Naive thymus-derived CD4-positive, alpha-beta T cell (primary cell): Measurements from ENCODE around the gene SHISA7. TPM values are rescaled to one million over a fixed set of nuclear protein-coding genes. Genes with fewer than 3 reads are reported as not detected.
A peak's percentile ranks its signal among the peaks of the same experiment; 100 is the strongest.

ENCODE experiments used
- ATAC-seq: fragments of 150-1000 bp; cut with Tn5 transposase; 2 replicates; pipeline ENCODE4 v1.10.0; 2021; ENCODE audit warnings: mild to moderate bottlenecking, moderate library complexity
- CTCF ChIA-PET: fragments of 350-600 bp; sonication (Branson Sonifier 250); formaldehyde crosslinking; loops from one replicate; lab custom pipeline; 2021; ENCODE audit warnings: antibody characterized with exemption; lab: Charles Lee
- POLR2A ChIA-PET: fragments of 350-600 bp; sonication (Branson Sonifier 250); formaldehyde crosslinking; loops from one replicate; lab custom pipeline; 2021; ENCODE audit warnings: antibody characterized with exemption, inconsistent platforms; lab: Charles Lee
- DNase-seq, 9 donors: peaks; one replicate each; pipeline versions ENCODE4 v3.0.0 to v3.0.0-alpha.2; 2020 to 2022; ENCODE audit warnings: mixed read lengths in 1 of 9
- H3K27ac ChIP-seq: one replicate; pipeline ENCODE4 v1.7.0; 2013; ENCODE audit warnings: mild to moderate bottlenecking, low read depth, low read length, moderate library complexity
- H3K27me3 ChIP-seq, 2 donors: one replicate each; pipeline ENCODE4 v1.7.0; 2013; ENCODE audit warnings: low read length in 2 of 2, mild to moderate bottlenecking in 2 of 2, moderate library complexity in 2 of 2; ENCODE audit not compliant: control insufficient read depth in 2 of 2, insufficient read depth in 2 of 2
- H3K36me3 ChIP-seq, 3 experiments: 1 replicate in 2 of 3; 2 replicates in 1 of 3; pipeline ENCODE4 v1.7.0; 2013; ENCODE audit warnings: low read length in 3 of 3, mild to moderate bottlenecking in 3 of 3, moderate library complexity in 1 of 3; ENCODE audit not compliant: insufficient read depth in 3 of 3, control insufficient read depth in 2 of 3
- H3K4me1 ChIP-seq, 2 donors: one replicate each; pipeline ENCODE4 v1.7.0; 2013; ENCODE audit warnings: low read length in 2 of 2, mild to moderate bottlenecking in 2 of 2, moderate library complexity in 1 of 2; ENCODE audit not compliant: control insufficient read depth in 2 of 2, insufficient read depth in 2 of 2
- H3K4me3 ChIP-seq: 2 replicates; pipeline ENCODE4 v1.7.0; 2013; ENCODE audit warnings: mild to moderate bottlenecking, low read length
- H3K9me3 ChIP-seq, 3 experiments: 1 replicate in 2 of 3; 2 replicates in 1 of 3; pipeline ENCODE4 v1.7.0; 2013; ENCODE audit warnings: low read length in 3 of 3; ENCODE audit not compliant: control insufficient read depth in 2 of 3
- H3K27ac Mint-ChIP-seq, 9 donors: one replicate each; pipeline ENCODE4 v1.8.0; 2020 to 2022; ENCODE audit warnings: mixed read lengths in 9 of 9, mild to moderate bottlenecking in 8 of 9, moderate library complexity in 5 of 9, inconsistent platforms in 2 of 9
- H3K27me3 Mint-ChIP-seq, 5 donors: one replicate each; pipeline ENCODE4 v1.8.0; 2021 to 2022; ENCODE audit warnings: mixed read lengths in 5 of 5, mild to moderate bottlenecking in 1 of 5
- H3K36me3 Mint-ChIP-seq, 5 donors: one replicate each; pipeline ENCODE4 v1.8.0; 2020 to 2022; ENCODE audit warnings: mixed read lengths in 5 of 5, mild to moderate bottlenecking in 3 of 5, inconsistent platforms in 1 of 5
- H3K4me1 Mint-ChIP-seq, 7 donors: one replicate each; pipeline ENCODE4 v1.8.0; 2020 to 2022; ENCODE audit warnings: mixed read lengths in 7 of 7, mild to moderate bottlenecking in 3 of 7, inconsistent platforms in 1 of 7
- H3K4me3 Mint-ChIP-seq, 10 donors: one replicate each; pipeline ENCODE4 v1.8.0; 2020 to 2022; ENCODE audit warnings: mild to moderate bottlenecking in 10 of 10, mixed read lengths in 10 of 10, moderate library complexity in 6 of 10, inconsistent platforms in 2 of 10
- H3K9me3 Mint-ChIP-seq, 11 donors: one replicate each; pipeline ENCODE4 v1.8.0; 2020 to 2022; ENCODE audit warnings: mixed read lengths in 11 of 11, mild to moderate bottlenecking in 4 of 11, inconsistent platforms in 1 of 11, moderate library complexity in 1 of 11
- intact Hi-C, 2 donors: fragments of 100-400 bp; cut with micrococcal nuclease; formaldehyde crosslinking; loops; one replicate each; pipeline ENCODE4 v1.15.1; 2023
- polyA plus RNA-seq, 2 donors: library from polyadenylated mRNA; unstranded; fragments of 300-500 nt; fragmentation: Illumina TruSeq; gene quantifications; one replicate each; pipeline ENCODE4 v1.2.3, GENCODE V29; 2021
- total RNA-seq, 6 experiments: library from RNA in 5 of 6; stranded (reverse) in 5 of 6; gene quantifications; 1 replicate in 5 of 6; 2 replicates in 1 of 6; pipeline ENCODE4 v1.2.3 and lab custom pipeline; 2021 to 2026

SHISA7 gene
- total and polyA plus RNA-seq, 7 experiments from 2014 or later: not detected

GRCh38 chr19:55387736-55388497 is 55.2 kb downstream of the SHISA7 start:
- H3K27ac ChIP-seq: peak overlapping the region; percentile 91
- no peak for ATAC-seq
- Mint-ChIP-seq H3K4me3 (peak overlapping the region; percentile 94 to 100 (median 100)), H3K9me3 (peaks cover 0 to 8% (median 0%) of the 10 kb centered on the region in 11 donors), H3K27ac (peak overlapping the region in 8 of 9 donors; percentile 89 to 100 (median 98)), H3K4me1 (peaks cover 36 to 78% (median 60%) of the 10 kb centered on the region in 7 donors), H3K36me3 (peaks cover 4 to 39% (median 19%) of the 10 kb centered on the region in 5 donors), H3K27me3 (peaks cover 0 to 3% (median 0%) of the 10 kb centered on the region in 5 donors)
- CTCF ChIA-PET: interaction anchor here (1.1 kb wide), 1 partner anchor 80 kb away, joined by 3 read pairs; no protein-coding TSS in a partner anchor
- no peaks in the 10 kb centered on the region for H3K27me3 ChIP-seq
- POLR2A ChIA-PET: interaction anchor here (0.6 to 7.3 kb wide), 15 partner anchors 11 to 237 kb away, joined by 3 to 82 read pairs (median 4); partner anchors contain the start of genes KMT5C, UBE2S, ZNF524 and ZNF628
- H3K36me3 ChIP-seq: peaks cover 0 to 61% (median 11%) of the 10 kb centered on the region in 3 experiments
- peaks cover 39 to 44% of the 10 kb centered on the region in 2 donors for H3K4me1 ChIP-seq
- no peaks in the 10 kb centered on the region for H3K9me3 ChIP-seq
- H3K4me3 ChIP-seq: peak overlapping the region; percentile 92
- intact Hi-C loops: loop anchor here (5.0 to 10.0 kb wide), 5 partner anchors 36 to 1521 kb away; partner anchors contain the start of genes COX6B2 (in 1 of the 2), MYADM (in 1 of the 2), TSEN34 (in 1 of the 2) and ZNF579 (in 1 of the 2)
- DNase-seq: no peak

GRCh38 chr19:55386493-55386971 is 56.6 kb downstream of the SHISA7 start:
- CTCF ChIA-PET: interaction anchor here (0.6 kb wide), 1 partner anchor 295 kb away, joined by 3 read pairs; no protein-coding TSS in a partner anchor

GRCh38 chr19:55385724-55386492 is 57.2 kb downstream of the SHISA7 start, which contains the start of gene RPL28:
Gene RPL28 (plus strand): TSS chr19:55385932. CDS start chr19:55386358, 426 bp downstream.
- POLR2A ChIA-PET: interaction anchor here (0.6 to 7.3 kb wide), 9 partner anchors 13 to 1197 kb away, joined by 3 to 82 read pairs (median 6); partner anchors contain the start of genes HSPBP1, MBOAT7, UBE2S and ZNF628
- ATAC-seq (peak; percentile 89), DNase-seq (peak; percentile 92 to 99 (median 99))
- Mint-ChIP-seq H3K4me3 (peak within 1 kb of the TSS; percentile 94 to 100 (median 100)), H3K9me3 (peaks cover 0 to 8% (median 0%) of the 10 kb centered on the region in 11 donors), H3K27ac (peak within 1 kb of the TSS; percentile 91 to 100 (median 99)), H3K27me3 (peaks cover 0 to 3% (median 0%) of the 10 kb centered on the region in 5 donors), H3K4me1 (peaks cover 41 to 79% (median 70%) of the 10 kb centered on the region in 7 donors), H3K36me3 (peaks cover 7 to 51% (median 19%) of the 10 kb centered on the region in 5 donors)
- H3K27ac ChIP-seq: peak within 1 kb of the TSS; percentile 91
- peaks cover 45 to 53% of the 10 kb centered on the region in 2 donors for H3K4me1 ChIP-seq
- H3K4me3 ChIP-seq: peak within 1 kb of the TSS; percentile 92
- CTCF ChIA-PET: no interaction called here
- no peaks in the 10 kb centered on the region for H3K27me3 ChIP-seq
- no peaks in the 10 kb centered on the region for H3K9me3 ChIP-seq
- H3K36me3 ChIP-seq: peaks cover 0 to 49% (median 11%) of the 10 kb centered on the region in 3 experiments
- intact Hi-C loops: loop anchor here (1.0 to 10.0 kb wide), 20 partner anchors 22 to 1519 kb away; partner anchors contain the start of genes HSPBP1 (in 2 of the 2), KMT5C (in 2 of the 2), PPP1R12C (in 2 of the 2) and PPP6R1 (in 2 of the 2)

More at GRCh38 chr19:55386493-55386971, 56.6 kb downstream of the SHISA7 start:
- Histone ChIP-seq H3K4me1 (peaks cover 45 to 53% of the 10 kb centered on the region in 2 donors), H3K27me3 (no peaks in the 10 kb centered on the region), H3K36me3 (peaks cover 0 to 55% (median 11%) of the 10 kb centered on the region in 3 experiments), H3K27ac (peak overlapping the region; percentile 91), H3K4me3 (peak overlapping the region; percentile 92), H3K9me3 (no peaks in the 10 kb centered on the region)
- POLR2A ChIA-PET: interaction anchor here (0.6 to 7.3 kb wide), 10 partner anchors 13 to 1197 kb away, joined by 3 to 82 read pairs (median 6); partner anchors contain the start of genes HSPBP1, MBOAT7, UBE2S and ZNF628
- Mint-ChIP-seq H3K9me3 (peaks cover 0 to 8% (median 0%) of the 10 kb centered on the region in 11 donors), H3K4me1 (peaks cover 43 to 84% (median 71%) of the 10 kb centered on the region in 7 donors), H3K27me3 (peaks cover 0 to 3% (median 0%) of the 10 kb centered on the region in 5 donors), H3K36me3 (peaks cover 5 to 49% (median 19%) of the 10 kb centered on the region in 5 donors), H3K4me3 (peak overlapping the region; percentile 94 to 100 (median 100)), H3K27ac (peak overlapping the region; percentile 91 to 100 (median 99))
- DNase-seq (peak in 1 of 9 donors; percentile 21), ATAC-seq (no peak)
- intact Hi-C loops: loop anchor here (5.0 to 10.0 kb wide), 5 partner anchors 34 to 1519 kb away; partner anchors contain the start of genes COX6B2 (in 1 of the 2), MYADM (in 1 of the 2), TSEN34 (in 1 of the 2) and ZNF579 (in 1 of the 2)

GRCh38 chr19:55384920-55385723 is 58.0 kb downstream of the SHISA7 start:
- Histone ChIP-seq H3K4me3 (peak overlapping the region; percentile 92), H3K4me1 (peaks cover 45 to 50% of the 10 kb centered on the region in 2 donors), H3K36me3 (peaks cover 0 to 42% (median 11%) of the 10 kb centered on the region in 3 experiments), H3K27ac (peak overlapping the region; percentile 91), H3K27me3 (no peaks in the 10 kb centered on the region), H3K9me3 (no peaks in the 10 kb centered on the region)
- Mint-ChIP-seq H3K27me3 (peaks cover 0 to 3% (median 0%) of the 10 kb centered on the region in 5 donors), H3K9me3 (peaks cover 0 to 8% (median 0%) of the 10 kb centered on the region in 11 donors), H3K27ac (peak overlapping the region; percentile 91 to 100 (median 99)), H3K4me1 (peaks cover 35 to 72% (median 64%) of the 10 kb centered on the region in 7 donors), H3K4me3 (peak overlapping the region; percentile 94 to 100 (median 100)), H3K36me3 (peaks cover 7 to 47% (median 19%) of the 10 kb centered on the region in 5 donors)
- ATAC-seq (peak; percentile 85), DNase-seq (peak; percentile 88 to 98 (median 97))
- intact Hi-C loops: loop anchor here (1.0 to 10.0 kb wide), 20 partner anchors 23 to 1518 kb away; partner anchors contain the start of genes HSPBP1 (in 2 of the 2), KMT5C (in 2 of the 2), PPP1R12C (in 2 of the 2) and PPP6R1 (in 2 of the 2)
- ChIA-PET CTCF (interaction anchor here (0.8 to 2.4 kb wide), 5 partner anchors 16 to 125 kb away, joined by 3 to 16 read pairs (median 4); partner anchors contain the start of gene KMT5C), POLR2A (interaction anchor here (0.7 to 7.3 kb wide), 23 partner anchors 14 to 269 kb away, joined by 3 to 82 read pairs (median 5); partner anchors contain the start of genes HSPBP1, ISOC2, KMT5C and PPP1R12C)
